Measurements from ENCODE around the gene KSR1.
A peak's percentile ranks its signal among the peaks of the same experiment; 100 is the strongest.

KSR1 gene

DNA sequence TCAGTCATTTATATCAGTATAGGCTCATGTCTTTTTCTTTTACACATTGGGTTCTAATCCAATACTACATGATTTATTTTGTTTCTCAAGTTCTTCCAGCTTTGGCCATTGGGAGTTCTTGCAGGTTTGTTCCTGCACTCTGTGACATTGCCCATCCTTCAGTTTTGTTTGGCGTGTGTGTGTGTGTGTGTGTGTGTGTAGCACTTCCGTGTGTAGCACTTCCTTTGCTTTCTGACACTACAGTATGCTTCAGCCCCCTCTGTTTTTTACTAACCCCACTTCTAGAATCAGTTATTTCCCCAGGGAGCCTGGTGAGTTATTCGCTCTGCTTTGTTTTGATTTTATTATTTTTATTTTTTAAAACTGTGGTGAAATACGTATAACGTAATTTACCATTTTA, 99.1 kb downstream of the KSR1 start:
- DNase-seq, result no peak

DNA sequence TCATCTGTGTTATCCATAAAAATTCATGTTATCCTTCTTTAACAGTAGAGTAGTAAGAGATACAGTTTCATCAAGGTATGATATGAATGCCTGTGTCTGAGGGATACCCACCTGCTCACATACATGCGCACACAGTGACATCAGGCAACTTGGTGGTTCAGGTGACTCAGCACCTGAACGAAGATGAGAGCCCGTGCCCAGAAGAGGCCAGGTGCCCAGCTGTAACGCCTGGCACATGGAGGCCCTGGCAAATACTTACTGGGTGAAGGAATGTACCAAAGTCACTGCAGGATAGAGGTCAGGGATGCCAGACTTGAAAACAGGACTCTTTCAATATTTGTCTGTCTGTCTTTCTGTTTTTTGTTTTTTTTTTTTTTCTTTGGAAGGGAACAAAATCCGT, 102.1 kb downstream of the KSR1 start:
- no peak for DNase-seq

DNA sequence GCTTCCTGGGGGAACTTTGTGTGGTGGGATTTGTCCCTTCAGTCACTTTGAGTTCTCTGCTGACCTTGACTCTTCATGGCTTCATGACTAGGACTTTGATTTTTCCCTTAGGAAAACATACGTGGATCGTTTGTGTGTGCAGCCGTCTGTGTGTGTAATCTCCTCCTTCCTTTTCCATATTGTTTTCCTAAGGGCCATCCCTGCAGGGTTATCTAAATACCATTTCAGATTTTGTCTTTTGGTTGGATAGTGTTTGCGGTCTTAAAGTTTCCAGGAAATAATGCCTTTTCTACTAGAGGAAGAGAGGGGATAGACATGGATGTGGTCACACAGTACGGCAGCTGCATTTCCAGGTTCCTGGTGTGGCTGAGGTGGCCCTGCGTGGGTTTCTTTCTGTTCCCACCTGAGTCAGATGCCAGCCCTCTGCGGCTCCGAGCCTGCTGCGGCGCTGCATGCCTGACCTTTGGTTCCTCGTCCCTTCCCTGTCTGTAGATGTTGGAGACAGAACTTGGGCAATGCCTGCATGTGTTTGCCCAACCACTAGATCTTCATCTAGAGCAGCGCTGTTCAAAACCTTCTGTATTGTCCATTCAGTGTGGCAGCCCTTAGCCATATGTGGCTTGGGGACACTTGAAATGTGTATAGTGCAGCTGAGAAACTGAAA, 102.7 kb downstream of the KSR1 start:
- DNase-seq, result no peak

DNA sequence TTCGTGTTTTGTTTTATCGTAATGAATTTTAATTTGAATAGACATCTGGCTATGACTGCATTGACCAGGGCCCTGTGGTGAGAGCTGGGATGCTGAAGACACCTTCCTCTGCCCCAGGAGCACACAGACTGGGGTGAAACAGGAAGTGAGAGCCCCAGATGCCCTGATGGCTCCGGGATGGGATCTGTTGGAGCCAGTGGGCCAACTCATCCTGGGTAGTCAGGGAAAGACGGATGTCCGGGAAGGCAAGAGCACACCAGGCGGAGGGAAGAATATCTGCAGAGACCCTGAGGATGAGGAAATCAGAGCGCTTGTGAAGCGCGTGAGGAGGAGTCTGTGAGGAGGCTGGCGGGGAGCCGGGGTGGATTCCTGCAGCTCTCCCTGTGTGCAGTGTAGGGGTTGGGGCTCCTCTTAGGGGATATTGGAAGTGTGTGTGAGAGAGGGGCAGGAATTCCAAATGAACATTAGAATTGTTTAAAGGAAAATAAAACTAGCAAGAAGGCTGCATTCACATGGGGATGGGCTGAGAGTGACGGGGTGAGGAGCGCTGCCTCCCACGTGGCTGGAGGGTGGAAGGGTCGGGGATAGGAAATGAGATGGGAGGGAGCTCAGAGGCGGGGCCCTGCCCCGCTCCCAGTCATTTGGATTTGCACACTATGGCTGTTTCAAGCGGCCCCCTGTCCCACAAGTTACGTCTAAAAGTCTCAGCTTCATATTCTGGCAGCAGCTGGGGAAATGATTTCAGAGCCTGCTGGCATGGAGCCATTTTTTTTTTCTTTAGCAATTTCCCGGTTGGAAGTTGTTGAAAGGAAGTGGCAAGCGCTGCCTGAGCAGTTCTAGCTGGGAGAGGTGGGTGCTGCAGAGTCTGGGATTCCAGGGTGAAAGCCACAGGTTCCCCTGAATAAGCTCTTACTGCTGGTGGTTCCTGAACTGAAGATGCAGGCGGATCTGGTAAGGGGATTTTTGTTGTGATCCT, 103.5 kb downstream of the KSR1 start:
- DNase-seq, result peak; percentile 90

DNA sequence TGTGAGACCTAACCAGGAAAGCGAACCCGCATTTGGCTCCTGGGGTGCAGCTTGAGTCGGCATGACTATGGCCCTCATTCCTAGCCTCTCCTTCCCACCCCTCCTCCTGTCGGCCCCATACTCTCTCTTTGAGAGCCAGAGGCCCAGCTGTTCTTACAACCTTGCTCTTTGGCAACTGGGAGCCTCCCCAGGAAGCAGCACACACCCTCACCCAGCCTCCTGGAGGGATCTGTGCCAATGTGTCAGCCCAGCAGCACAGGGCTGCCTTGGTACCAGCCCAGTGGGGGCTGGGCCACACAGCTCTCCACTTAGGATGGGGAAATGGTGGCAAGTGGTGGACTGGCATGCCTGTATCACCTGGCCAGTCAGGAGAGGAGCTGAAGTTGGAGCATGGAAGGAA, 104.4 kb downstream of the KSR1 start:
- no peak for DNase-seq

DNA sequence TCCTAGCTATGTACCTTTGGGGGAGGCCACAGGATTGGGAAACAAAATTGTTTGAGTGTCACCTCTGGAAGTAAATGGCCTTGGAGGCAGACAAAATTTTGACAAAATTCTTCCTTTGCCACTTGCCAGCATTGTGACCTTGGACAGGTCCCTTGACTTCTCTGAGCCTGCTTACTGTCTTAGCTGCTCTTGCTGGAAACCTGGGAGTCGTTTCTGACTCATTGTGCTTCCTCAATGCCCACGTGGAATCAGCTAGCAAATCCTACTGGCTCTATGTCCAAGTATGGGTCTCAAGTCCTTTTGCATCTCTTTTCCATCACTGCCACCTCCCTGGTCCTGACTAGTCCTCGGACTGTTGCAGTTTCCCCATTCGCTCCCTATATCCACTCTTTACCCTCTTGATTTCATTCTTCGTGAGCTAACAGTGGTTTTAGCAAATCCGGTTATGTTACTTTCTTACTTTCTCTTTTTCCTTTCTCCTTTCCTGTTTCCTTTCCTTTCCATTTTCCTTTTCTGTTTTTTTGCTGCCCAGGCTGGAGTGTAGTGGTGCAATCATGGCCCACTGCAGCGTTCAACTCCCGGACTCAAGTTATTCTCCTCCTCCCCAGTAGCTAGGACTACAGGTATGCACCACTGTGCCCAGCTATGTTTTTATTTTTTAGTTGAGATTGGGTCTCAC, 106.7 kb downstream of the KSR1 start:
- DNase-seq, result no peak

DNA sequence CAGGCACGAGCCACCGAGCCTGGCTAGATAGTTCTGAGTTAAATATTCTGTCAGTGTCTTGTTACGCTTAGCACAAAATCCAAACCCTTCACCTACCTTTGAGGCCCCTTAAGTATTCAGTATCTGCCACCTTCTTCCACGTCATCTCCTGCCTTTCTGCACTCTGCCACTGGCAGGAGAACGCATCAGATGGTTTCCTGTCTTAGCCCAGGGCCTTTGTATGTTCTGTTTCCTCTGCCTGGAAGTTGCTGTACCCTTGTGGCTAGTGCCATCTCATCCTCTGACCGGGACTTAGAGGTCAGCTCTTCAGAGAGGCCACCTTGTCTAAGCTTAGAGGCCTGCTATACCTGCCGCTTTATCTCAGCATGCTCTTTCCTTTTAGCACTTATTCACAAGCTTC, 107.3 kb downstream of the KSR1 start:
- no peak for DNase-seq

DNA sequence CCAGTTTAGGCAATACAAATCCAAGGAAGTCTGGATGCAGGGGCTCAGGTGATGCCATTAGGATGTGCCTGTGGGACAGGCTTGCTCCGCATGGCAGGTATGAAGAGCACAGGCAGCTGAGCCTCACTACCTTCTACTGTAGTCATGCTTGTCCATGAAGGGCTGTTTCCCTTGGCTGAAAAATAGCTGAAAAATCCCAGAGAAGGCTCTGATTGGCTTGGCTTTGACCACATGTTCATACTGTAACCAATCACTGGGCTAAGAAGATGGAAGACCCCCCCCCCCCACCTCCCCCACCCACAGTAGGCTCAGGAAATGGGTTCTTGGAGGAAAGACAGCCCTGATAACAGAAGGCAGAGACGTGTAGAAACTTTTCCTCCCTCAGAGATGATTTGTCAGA, 108.2 kb downstream of the KSR1 start:
- DNase-seq, result no peak

DNA sequence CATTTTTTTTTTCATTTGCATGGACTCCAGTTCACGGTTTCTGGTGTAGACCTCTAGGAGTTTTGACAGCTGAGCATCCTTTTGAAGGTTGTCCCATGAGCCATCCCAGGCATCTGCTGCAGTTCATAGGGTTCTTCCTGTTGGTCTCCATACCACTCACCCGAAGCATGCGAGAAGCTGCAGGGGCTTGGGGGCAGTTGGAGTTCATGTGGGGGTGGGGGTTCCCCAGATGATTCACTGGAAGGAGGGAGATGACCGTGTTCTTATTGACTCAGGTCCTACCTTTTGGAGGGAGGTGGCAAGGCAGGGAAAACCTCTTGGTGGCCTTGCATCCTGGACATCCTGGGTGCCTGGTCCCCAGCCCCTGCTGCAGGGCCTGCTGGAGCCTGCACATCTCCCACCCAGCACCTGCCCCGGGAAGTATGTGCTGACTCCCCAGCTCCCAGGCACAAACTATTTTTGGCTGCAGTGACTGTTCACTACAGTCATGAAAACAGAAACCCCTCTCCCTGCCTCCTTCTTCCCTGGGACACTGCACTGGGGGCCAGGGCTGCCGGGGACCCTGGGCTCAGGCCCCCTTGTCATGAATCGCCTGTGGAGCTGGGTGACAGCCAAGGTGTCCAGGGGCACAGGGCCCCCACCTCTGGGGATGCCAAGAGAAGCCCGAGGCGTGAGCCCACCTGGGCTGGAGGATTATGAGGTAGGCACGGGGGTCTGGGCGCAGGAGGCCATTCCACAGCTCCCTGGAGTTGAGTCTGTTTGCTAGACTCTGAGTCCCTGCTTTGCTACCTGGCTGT, 109.8 kb downstream of the KSR1 start:
- DNase-seq, result peak; percentile 45

DNA sequence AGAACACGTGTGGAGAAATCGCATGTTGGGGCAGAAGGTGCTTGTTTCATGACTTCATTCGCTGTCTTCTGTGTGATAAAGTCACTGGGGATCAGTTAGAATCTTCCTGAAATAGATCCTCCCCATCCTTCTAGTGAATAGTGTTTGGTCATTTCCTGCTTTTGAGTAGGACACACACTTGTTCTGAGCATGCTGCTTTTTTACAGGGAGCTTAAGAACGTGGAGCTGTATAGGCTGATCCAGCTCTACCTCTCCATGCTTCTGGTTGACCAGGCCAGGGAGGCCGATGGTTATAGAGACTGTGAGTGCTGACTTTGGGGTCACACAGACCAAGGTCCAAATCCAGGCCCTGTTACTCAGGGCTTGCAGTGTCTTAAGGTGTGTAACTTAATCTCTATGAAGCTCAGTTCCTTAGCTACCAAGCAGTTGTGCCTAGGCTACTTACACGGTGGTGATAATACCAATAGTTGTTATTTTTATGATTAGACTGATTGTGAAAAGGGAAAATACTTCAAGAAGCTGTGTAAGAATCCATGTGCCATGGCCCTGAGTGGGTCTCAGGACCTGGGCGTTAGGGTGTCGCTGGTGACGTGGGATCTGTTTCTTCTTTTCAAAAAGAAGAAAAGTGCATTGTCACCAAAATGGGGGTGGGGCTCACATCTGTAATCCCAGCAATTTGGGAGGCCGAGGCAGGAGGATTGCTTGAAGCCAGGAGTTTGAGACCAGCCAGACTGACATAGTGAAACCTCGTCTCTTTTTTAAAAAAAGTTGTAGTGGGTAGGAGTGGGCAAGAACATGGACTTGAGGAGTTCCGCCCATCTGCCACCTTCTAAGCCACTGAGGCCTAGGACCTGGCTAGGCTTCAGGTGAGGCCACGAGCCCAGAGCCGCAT, 110.7 kb downstream of the KSR1 start:
- DNase-seq, result no peak

DNA sequence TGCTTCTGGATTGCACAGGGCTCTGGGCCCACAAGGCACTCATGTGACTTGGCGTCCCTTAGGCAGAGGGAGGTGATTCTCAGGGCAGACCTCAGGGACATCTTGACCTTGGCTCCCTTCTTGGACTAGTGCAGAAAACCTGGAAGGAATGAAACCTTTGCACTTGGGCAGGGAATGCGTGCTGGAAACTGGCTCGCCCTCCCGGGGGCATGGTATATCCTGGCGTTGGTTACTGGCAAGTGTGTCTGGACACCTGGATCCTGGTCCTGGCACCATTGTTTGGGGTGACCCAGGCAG, 111.3 kb downstream of the KSR1 start:
- DNase-seq, result no peak

DNA sequence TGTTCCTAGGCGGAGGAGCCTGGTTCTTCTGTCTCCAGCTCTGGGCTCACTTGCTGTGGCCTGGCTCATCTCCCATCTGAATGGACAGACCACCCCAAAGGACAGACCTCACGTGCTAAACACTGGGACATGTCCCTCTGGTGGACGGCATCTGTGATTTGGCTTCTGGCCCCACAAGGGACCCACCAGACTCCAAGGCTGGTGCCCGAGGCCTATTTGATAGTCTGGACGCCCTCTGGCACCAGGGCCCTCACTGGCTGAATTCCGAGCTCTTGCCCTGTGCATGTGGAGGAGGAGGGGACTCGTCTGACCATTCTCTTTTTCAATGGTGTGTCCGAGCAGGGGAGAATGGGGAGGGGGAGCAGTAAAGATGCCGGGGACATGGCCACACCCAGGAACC, 112.0 kb downstream of the KSR1 start:
- DNase-seq, result no peak

DNA sequence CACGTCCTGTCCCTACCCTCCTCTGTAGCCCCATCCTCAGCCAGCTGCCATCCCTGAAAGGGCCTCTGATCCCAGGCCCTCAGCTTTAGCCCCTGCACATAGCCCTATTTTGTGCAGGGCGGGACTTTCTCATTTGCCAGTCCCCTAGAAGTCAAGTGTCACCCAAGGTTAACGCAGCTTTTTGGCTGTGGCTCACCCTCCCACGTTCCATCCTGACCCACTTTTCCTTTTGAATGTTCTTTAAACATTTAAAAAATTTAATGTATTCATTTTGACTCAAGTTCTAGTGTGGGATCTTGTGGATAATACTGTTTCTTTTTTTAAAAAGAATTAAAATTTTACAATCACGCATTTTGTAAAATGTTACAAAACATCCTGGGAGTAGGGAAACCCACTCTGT, 112.6 kb downstream of the KSR1 start:
- no peak for DNase-seq

DNA sequence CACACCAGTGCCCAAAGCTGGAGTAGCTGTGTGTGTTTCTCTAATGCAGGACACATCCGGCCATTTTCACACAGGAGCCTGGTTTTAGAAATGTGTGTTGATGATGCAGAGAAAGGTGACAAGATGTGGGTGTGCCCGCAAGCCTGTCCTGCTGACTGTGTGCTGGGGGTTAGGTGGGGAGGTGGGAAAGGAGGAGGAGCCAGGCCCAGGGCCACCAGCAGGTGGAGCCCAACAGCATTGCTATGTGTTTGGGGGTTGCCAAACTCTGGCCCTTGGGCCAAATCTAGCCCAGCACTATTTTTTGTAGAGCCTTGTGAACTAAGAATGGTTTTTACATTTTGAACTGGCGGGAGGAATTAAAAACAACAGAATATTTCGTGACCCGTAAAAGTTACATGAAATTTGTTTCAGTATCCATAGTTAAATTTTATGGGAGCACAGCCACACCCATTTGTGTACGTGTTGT, 113.0 kb downstream of the KSR1 start:
- DNase-seq, result peak; percentile 41

DNA sequence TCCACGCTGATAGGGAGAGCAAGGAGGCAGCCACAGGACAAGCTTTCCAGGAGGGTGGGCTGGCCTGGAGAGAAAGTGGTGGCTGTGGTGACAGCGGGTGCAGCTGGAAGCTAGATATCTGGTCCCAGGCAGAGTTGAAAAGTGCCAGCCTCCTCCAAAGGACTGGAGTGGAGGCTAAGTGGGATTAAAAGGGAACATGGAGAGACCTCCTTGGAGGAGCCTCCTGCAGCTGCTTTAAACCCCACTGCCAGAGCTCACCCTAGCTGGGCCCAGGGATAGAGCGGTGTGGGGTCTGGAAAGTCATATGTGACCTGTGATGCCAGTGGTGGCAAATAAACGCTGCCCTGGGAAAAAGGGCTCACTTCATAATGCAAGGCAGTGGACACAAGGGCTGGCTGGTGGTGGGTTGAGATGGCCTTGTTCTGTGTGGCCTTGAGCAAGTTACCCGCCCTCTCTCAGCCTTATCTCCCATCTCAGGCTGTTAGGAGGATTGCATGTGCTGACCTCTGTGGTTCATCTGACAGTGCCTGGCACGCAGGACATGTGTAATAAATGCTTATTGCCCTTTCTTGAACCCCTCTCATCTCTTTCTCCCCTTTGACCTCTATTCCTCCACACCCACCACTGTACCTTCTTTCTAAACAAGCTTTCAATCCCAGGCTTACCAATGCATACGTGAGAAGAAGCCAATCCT, 113.8 kb downstream of the KSR1 start:
- no peak for DNase-seq

DNA sequence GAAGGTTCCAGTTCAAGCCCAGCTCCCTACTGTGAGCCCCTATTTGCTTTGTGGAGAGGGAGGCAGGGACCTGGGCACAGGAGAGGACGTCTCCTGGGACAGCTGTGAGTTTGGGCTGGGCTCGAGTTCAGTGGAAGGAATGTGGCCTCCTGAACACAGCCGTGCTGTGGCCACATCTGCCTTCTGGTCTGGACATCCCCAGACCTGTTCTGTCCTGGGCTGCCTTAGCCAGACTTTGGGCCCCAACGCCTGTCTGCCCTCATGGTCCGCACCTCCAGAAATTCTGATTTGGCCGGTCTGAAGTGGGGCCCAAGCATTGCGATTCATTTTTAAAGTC, 114.3 kb downstream of the KSR1 start:
- no peak for DNase-seq

DNA sequence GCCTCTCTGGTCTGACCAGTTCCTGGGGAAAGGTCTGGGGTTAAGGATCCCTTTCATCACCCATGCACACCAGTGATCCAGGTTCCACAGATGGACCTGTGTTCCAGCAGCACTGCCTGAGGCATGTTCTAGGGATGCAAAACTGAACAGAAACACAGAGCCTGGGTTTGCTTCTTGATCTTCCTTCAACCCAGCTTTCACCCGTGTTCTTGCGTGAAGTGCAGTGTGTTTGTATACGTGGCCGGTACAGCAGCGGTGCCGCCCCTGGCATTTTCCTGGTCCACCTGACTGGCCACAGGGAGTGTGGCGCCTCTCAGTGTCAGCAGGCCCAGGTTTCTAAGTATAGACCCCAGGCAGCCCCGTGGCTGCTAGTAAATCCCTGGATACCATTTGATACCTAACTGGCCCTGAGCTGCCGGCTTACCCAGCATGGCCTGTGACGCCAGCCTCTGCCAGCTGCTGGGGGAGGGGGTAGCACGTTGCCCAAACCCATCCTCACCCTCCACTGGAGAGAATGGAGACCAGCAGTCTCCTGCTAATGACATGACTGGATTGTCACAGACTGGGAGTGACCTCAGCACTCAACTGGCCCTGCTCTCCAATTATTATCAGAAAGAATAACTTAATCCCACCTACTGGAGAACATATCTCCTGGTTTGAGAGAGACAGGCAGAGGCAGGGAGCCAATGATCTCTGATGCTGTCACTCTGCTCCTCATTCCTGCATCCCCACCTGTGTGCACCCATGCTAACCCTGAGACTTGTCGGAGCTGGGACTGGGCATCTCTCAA, 115.5 kb downstream of the KSR1 start:
- no peak for DNase-seq

DNA sequence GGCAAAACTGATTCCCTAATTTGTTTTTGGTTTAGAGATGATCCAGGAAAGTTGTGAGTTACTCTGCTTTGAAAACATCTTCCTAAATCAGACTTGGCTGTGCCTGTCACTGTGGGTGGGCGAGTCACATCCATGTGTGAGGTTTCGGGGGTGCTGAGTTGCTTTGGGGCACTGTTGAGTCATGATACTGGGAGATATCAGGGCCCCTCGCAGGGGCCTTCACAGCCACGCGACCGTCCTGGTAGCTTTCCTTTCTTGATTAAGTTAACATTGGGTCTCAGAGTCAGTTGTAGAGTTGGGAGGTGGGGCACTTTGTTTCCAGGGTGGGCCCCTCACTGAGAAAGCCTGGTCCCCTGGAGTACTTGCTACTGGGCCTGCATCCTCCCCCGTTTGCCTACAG, 116.4 kb downstream of the KSR1 start:
- peak; percentile 55 for DNase-seq

DNA sequence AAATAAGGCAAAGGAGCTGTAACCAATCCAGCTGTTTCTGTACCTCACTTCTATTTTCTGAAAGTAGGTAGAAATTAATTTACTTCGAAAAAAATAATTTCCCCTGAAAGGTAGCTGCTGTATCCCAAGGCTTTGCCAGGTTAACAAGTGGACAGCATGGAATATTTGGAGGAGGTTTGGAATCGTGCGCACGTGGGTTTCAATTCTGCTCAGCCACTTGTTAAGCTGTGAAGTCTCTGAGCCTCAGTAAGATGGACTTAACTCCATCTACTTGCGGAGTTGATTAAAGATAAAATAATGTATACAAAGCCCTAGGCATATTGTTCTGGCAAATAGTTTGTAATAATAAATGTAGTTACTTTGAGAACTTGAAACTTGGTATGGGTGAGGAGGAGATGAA, 117.3 kb downstream of the KSR1 start:
- no peak for DNase-seq

DNA sequence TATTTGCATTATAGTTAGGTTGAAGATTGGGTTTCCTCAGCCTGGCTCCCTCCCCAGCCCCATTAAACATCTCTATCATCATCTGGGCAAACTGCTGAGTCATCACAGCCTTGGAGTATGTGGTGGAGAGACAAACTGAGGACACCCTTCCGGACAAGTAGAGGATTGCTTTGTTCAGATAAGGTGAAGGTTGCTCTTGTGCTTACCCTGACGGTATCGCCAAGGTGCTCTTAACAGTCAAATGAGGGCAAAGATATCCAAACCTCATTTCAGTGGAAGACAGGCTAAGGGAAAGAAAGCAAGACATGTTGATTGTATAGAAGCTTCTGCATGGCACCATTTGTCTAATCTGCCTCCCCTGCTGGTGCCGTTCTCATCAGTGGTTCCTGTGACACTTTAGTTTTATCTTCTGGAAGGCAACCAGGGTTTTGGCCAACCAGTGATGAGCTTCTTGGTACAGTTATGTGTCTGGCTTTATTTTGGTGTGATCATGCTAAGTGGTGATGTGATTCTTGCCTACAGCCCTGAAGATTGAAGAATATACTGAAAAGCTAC, 117.8 kb downstream of the KSR1 start:
- peak; percentile 60 for DNase-seq
